ENCODE results near the gene CABLES1. TPM values are rescaled to one million over a fixed set of nuclear protein-coding genes. Genes with fewer than 3 reads are reported as not detected.

CABLES1 gene
- total and polyA plus RNA-seq, 4 donors: 9.9 to 25.7 (median 11.4) TPM

- DNase-seq (peak; percentile 77), ATAC-seq (ENCODE audit: low FRiP score) (peak; percentile 59)
- 4 to 6% methylated on average over 9 of the region's 9 CpGs for WGBS, 2 donors
- intact Hi-C loops (cut with DNase I): loop anchor here in 1 of 2 donors (2.0 kb wide), 1 partner anchor 83 kb away; no protein-coding TSS in a partner anchor
- Histone ChIP-seq H3K36me3 (ENCODE audit: control insufficient read depth in 1 of 2, insufficient read depth in 2 of 2, low read length in 1 of 2) (no peaks in the 10 kb centered on the region), H3K4me1 (ENCODE audit: control insufficient read depth in 1 of 2, insufficient read depth in 2 of 2, low read length in 2 of 2) (peaks cover 8% of the 10 kb centered on the region in 2 donors), H3K27ac (ENCODE audit: low read depth in 1 of 2, low read length in 2 of 2) (peak overlapping the region; percentile 31 to 88), H3K9me3 (ENCODE audit: control insufficient read depth, low read length) (no peaks in the 10 kb centered on the region), H3K4me3 (ENCODE audit: low read length in 2 of 2) (no peak overlapping the region), H3K27me3 (ENCODE audit: control insufficient read depth in 1 of 2, insufficient read depth in 2 of 2, low read length in 1 of 2) (no peaks in the 10 kb centered on the region)
These were observed 8.6 kb downstream of the CABLES1 start for GRCh38 chr18:23143815-23144261.

- DNase-seq (no peak), ATAC-seq (ENCODE audit: low FRiP score) (no peak)
- Histone ChIP-seq H3K4me3 (ENCODE audit: low read length in 2 of 2) (no peak overlapping the region), H3K9me3 (ENCODE audit: control insufficient read depth, low read length) (no peaks in the 10 kb centered on the region), H3K36me3 (ENCODE audit: control insufficient read depth in 1 of 2, insufficient read depth in 2 of 2, low read length in 1 of 2) (no peaks in the 10 kb centered on the region), H3K4me1 (ENCODE audit: control insufficient read depth in 1 of 2, insufficient read depth in 2 of 2, low read length in 2 of 2) (peaks cover 8% of the 10 kb centered on the region in 2 donors), H3K27me3 (ENCODE audit: control insufficient read depth in 1 of 2, insufficient read depth in 2 of 2, low read length in 1 of 2) (no peaks in the 10 kb centered on the region), H3K27ac (ENCODE audit: low read depth in 1 of 2, low read length in 2 of 2) (peak overlapping the region; percentile 31 to 88)
- WGBS, 2 donors: 94 to 99% methylated on average over 6 to 7 of the region's 7 CpGs
- intact Hi-C loops (cut with DNase I): no loop called here
These were observed 9.4 kb downstream of the CABLES1 start for GRCh38 chr18:23144640-23145039.

GRCh38 chr18:23145621-23146020 is 10.3 kb downstream of the CABLES1 start:
- no peak for DNase-seq
- Histone ChIP-seq H3K9me3 (ENCODE audit: control insufficient read depth, low read length) (no peaks in the 10 kb centered on the region), H3K4me3 (ENCODE audit: low read length in 2 of 2) (no peak overlapping the region), H3K36me3 (ENCODE audit: control insufficient read depth in 1 of 2, insufficient read depth in 2 of 2, low read length in 1 of 2) (no peaks in the 10 kb centered on the region), H3K4me1 (ENCODE audit: control insufficient read depth in 1 of 2, insufficient read depth in 2 of 2, low read length in 2 of 2) (peaks cover 8% of the 10 kb centered on the region in 2 donors), H3K27ac (ENCODE audit: low read depth in 1 of 2, low read length in 2 of 2) (no peak overlapping the region), H3K27me3 (ENCODE audit: control insufficient read depth in 1 of 2, insufficient read depth in 2 of 2, low read length in 1 of 2) (no peaks in the 10 kb centered on the region)
- intact Hi-C loops (cut with DNase I): no loop called here
- 88 to 91% methylated on average over 5 of the region's 5 CpGs for WGBS, 2 donors
- no peak for ATAC-seq (ENCODE audit: low FRiP score)

- no peak overlapping the region for H3K27ac ChIP-seq (ENCODE audit: low read depth in 1 of 2, low read length in 2 of 2)
- 48 to 54% methylated on average over 11 of the region's 11 CpGs for WGBS, 2 donors
- no peaks in the 10 kb centered on the region for H3K36me3 ChIP-seq (ENCODE audit: control insufficient read depth in 1 of 2, insufficient read depth in 2 of 2, low read length in 1 of 2)
- intact Hi-C loops (cut with DNase I): no loop called here
- H3K9me3 ChIP-seq (ENCODE audit: control insufficient read depth, low read length): no peaks in the 10 kb centered on the region
- ATAC-seq (ENCODE audit: low FRiP score) (no peak), DNase-seq (no peak)
- no peak overlapping the region for H3K4me3 ChIP-seq (ENCODE audit: low read length in 2 of 2)
- H3K4me1 ChIP-seq (ENCODE audit: control insufficient read depth in 1 of 2, insufficient read depth in 2 of 2, low read length in 2 of 2): peaks cover 6 to 8% of the 10 kb centered on the region in 2 donors
- H3K27me3 ChIP-seq (ENCODE audit: control insufficient read depth in 1 of 2, insufficient read depth in 2 of 2, low read length in 1 of 2): no peaks in the 10 kb centered on the region
These were observed 11.7 kb downstream of the CABLES1 start for GRCh38 chr18:23146861-23147469.

GRCh38 chr18:23148382-23148781 is 13.1 kb downstream of the CABLES1 start:
- WGBS, 2 donors: 86 to 92% methylated on average over 5 of the region's 5 CpGs
- intact Hi-C loops (cut with DNase I): no loop called here
- ATAC-seq (ENCODE audit: low FRiP score) (no peak), DNase-seq (no peak)
- no peak overlapping the region for H3K27ac ChIP-seq (ENCODE audit: low read depth in 1 of 2, low read length in 2 of 2)
- H3K4me1 ChIP-seq (ENCODE audit: control insufficient read depth in 1 of 2, insufficient read depth in 2 of 2, low read length in 2 of 2): peaks cover 3 to 6% of the 10 kb centered on the region in 2 donors
- H3K9me3 ChIP-seq (ENCODE audit: control insufficient read depth, low read length): no peaks in the 10 kb centered on the region
- no peak overlapping the region for H3K4me3 ChIP-seq (ENCODE audit: low read length in 2 of 2)
- H3K27me3 ChIP-seq (ENCODE audit: control insufficient read depth in 1 of 2, insufficient read depth in 2 of 2, low read length in 1 of 2): no peaks in the 10 kb centered on the region
- no peaks in the 10 kb centered on the region for H3K36me3 ChIP-seq (ENCODE audit: control insufficient read depth in 1 of 2, insufficient read depth in 2 of 2, low read length in 1 of 2)

GRCh38 chr18:23149570-23149969 is 14.3 kb downstream of the CABLES1 start:
- no peak for ATAC-seq (ENCODE audit: low FRiP score)
- WGBS, 2 donors: 63 to 68% methylated on average over 10 of the region's 10 CpGs
- H3K27ac ChIP-seq (ENCODE audit: low read depth in 1 of 2, low read length in 2 of 2): no peak overlapping the region

GRCh38 chr18:23151414-23152099 is 16.3 kb downstream of the CABLES1 start:
- Histone ChIP-seq H3K4me1 (ENCODE audit: control insufficient read depth in 1 of 2, insufficient read depth in 2 of 2, low read length in 2 of 2) (peaks cover 0 to 6% of the 10 kb centered on the region in 2 donors), H3K4me3 (ENCODE audit: low read length in 2 of 2) (no peak overlapping the region), H3K27ac (ENCODE audit: low read depth in 1 of 2, low read length in 2 of 2) (no peak overlapping the region), H3K9me3 (ENCODE audit: control insufficient read depth, low read length) (no peaks in the 10 kb centered on the region), H3K27me3 (ENCODE audit: control insufficient read depth in 1 of 2, insufficient read depth in 2 of 2, low read length in 1 of 2) (no peaks in the 10 kb centered on the region), H3K36me3 (ENCODE audit: control insufficient read depth in 1 of 2, insufficient read depth in 2 of 2, low read length in 1 of 2) (no peaks in the 10 kb centered on the region)
- intact Hi-C loops (cut with DNase I): no loop called here
- DNase-seq (no peak), ATAC-seq (ENCODE audit: low FRiP score) (no peak)
- 96 to 99% methylated on average over 11 of the region's 11 CpGs for WGBS, 2 donors

More at GRCh38 chr18:23149570-23149969, 14.3 kb downstream of the CABLES1 start:
- Histone ChIP-seq H3K27me3 (ENCODE audit: control insufficient read depth in 1 of 2, insufficient read depth in 2 of 2, low read length in 1 of 2) (no peaks in the 10 kb centered on the region), H3K4me1 (ENCODE audit: control insufficient read depth in 1 of 2, insufficient read depth in 2 of 2, low read length in 2 of 2) (peaks cover 0 to 6% of the 10 kb centered on the region in 2 donors), H3K4me3 (ENCODE audit: low read length in 2 of 2) (no peak overlapping the region), H3K9me3 (ENCODE audit: control insufficient read depth, low read length) (no peaks in the 10 kb centered on the region), H3K36me3 (ENCODE audit: control insufficient read depth in 1 of 2, insufficient read depth in 2 of 2, low read length in 1 of 2) (no peaks in the 10 kb centered on the region)
- intact Hi-C loops (cut with DNase I): no loop called here
- no peak for DNase-seq

- no peak overlapping the region for H3K4me3 ChIP-seq (ENCODE audit: low read length in 2 of 2)
- H3K27ac ChIP-seq (ENCODE audit: low read depth in 1 of 2, low read length in 2 of 2): no peak overlapping the region
- no peaks in the 10 kb centered on the region for H3K27me3 ChIP-seq (ENCODE audit: control insufficient read depth in 1 of 2, insufficient read depth in 2 of 2, low read length in 1 of 2)
- 88 to 91% methylated on average over 6 of the region's 6 CpGs for WGBS, 2 donors
- no peak for DNase-seq
- no peak for ATAC-seq (ENCODE audit: low FRiP score)
- no peaks in the 10 kb centered on the region for H3K9me3 ChIP-seq (ENCODE audit: control insufficient read depth, low read length)
- intact Hi-C loops (cut with DNase I): no loop called here
- no peaks in the 10 kb centered on the region for H3K36me3 ChIP-seq (ENCODE audit: control insufficient read depth in 1 of 2, insufficient read depth in 2 of 2, low read length in 1 of 2)
- no peaks in the 10 kb centered on the region for H3K4me1 ChIP-seq (ENCODE audit: control insufficient read depth in 1 of 2, insufficient read depth in 2 of 2, low read length in 2 of 2)
These were observed 18.7 kb downstream of the CABLES1 start for GRCh38 chr18:23154030-23154429.
